Smooth muscle cell of the brain vasculature (primary cell): Measurements from ENCODE around the gene PLEKHH2.
A peak's percentile ranks its signal among the peaks of the same experiment; 100 is the strongest.
"Not testable (repeated sequence)": the region's sequence is repeated elsewhere in the genome, so short reads cannot be mapped to it uniquely, and the experiment has no call there.

Source experiments
- DNase-seq: peaks from one replicate; pipeline ENCODE4 v3.0.0-alpha.2; 2012; ENCODE audit warnings: low read depth, low spot score

Gene PLEKHH2

GRCh38 chr2:43637030-43637803 is at the start of gene PLEKHH2:
Gene PLEKHH2 (plus strand): TSS chr2:43637260. CDS start chr2:43644674, 7,414 bp downstream.
- DNase-seq: peak; percentile 39

- no peak for DNase-seq
Observed at GRCh38 chr2:43592443-43592842, 44.6 kb upstream of the PLEKHH2 start.

GRCh38 chr2:43593254-43593653 is 43.8 kb upstream of the PLEKHH2 start:
- no peak for DNase-seq

- no peak for DNase-seq
Observed at GRCh38 chr2:43594875-43595274, 42.2 kb upstream of the PLEKHH2 start.

GRCh38 chr2:43595603-43596412 is 41.3 kb upstream of the PLEKHH2 start, which contains the start of gene THADA:
Gene THADA (minus strand): TSS chr2:43596038. CDS start chr2:43592392, 3,646 bp downstream.
- peak; percentile 97 for DNase-seq

- not testable (repeated sequence) for DNase-seq
Observed at GRCh38 chr2:43600596-43600995, 36.5 kb upstream of the PLEKHH2 start.

- DNase-seq: no peak
Observed at GRCh38 chr2:43604674-43605073, 32.4 kb upstream of the PLEKHH2 start.

- DNase-seq: no peak
Observed at GRCh38 chr2:43605079-43605655, 31.9 kb upstream of the PLEKHH2 start.

- DNase-seq: no peak
Observed at GRCh38 chr2:43605851-43606250, 31.2 kb upstream of the PLEKHH2 start.

GRCh38 chr2:43609290-43609918 is 27.7 kb upstream of the PLEKHH2 start:
- no peak for DNase-seq

GRCh38 chr2:43610361-43610760 is 26.7 kb upstream of the PLEKHH2 start:
- no peak for DNase-seq

GRCh38 chr2:43611987-43612894 is 24.8 kb upstream of the PLEKHH2 start:
- no peak for DNase-seq

- no peak for DNase-seq
Observed at GRCh38 chr2:43612944-43613343, 24.1 kb upstream of the PLEKHH2 start.

- DNase-seq: no peak
Observed at GRCh38 chr2:43616967-43617680, 19.9 kb upstream of the PLEKHH2 start.

GRCh38 chr2:43619511-43619910 is 17.5 kb upstream of the PLEKHH2 start:
- no peak for DNase-seq

GRCh38 chr2:43622931-43623451 is 14.1 kb upstream of the PLEKHH2 start:
- DNase-seq: no peak

GRCh38 chr2:43631618-43632317 is 5.3 kb upstream of the PLEKHH2 start:
- DNase-seq: no peak

- no peak for DNase-seq
Observed at GRCh38 chr2:43634604-43635306, 2.3 kb upstream of the PLEKHH2 start.

GRCh38 chr2:43636153-43636552 is 907 bp upstream of the PLEKHH2 start:
- not testable (repeated sequence) for DNase-seq
